Subcutaneous abdominal adipose tissue (tissue), 5 donors: ENCODE results near the gene HAUS1.

Experiments
- H3K27ac ChIP-seq: one replicate; pipeline ENCODE4 v1.7.0; 2013; ENCODE audit warnings: low read depth, mild to moderate bottlenecking, inconsistent platforms, low read length, moderate library complexity
- H3K27me3 ChIP-seq, 5 donors: one replicate each; pipeline ENCODE4 v1.7.0; 2013; ENCODE audit warnings: low read length in 5 of 5, inconsistent platforms in 1 of 5; ENCODE audit not compliant: control insufficient read depth in 5 of 5, insufficient read depth in 4 of 5
- H3K36me3 ChIP-seq, 5 donors: one replicate each; pipeline ENCODE4 v1.7.0; 2013; ENCODE audit warnings: low read length in 5 of 5; ENCODE audit not compliant: control insufficient read depth in 5 of 5, insufficient read depth in 5 of 5
- H3K4me1 ChIP-seq, 5 donors: one replicate each; pipeline ENCODE4 v1.7.0; 2013; ENCODE audit warnings: low read length in 5 of 5, mild to moderate bottlenecking in 3 of 5, moderate library complexity in 1 of 5; ENCODE audit not compliant: control insufficient read depth in 5 of 5, insufficient read depth in 5 of 5
- H3K4me3 ChIP-seq, 5 donors: one replicate each; pipeline ENCODE4 v1.7.0; 2013; ENCODE audit warnings: low read length in 5 of 5, low read depth in 1 of 5
- H3K9ac ChIP-seq, 5 donors: one replicate each; pipeline ENCODE4 v1.7.0; 2013; ENCODE audit warnings: low read length in 5 of 5, mild to moderate bottlenecking in 4 of 5, moderate library complexity in 3 of 5
- H3K9me3 ChIP-seq, 5 donors: one replicate each; pipeline ENCODE4 v1.7.0; 2013; ENCODE audit warnings: low read length in 5 of 5; ENCODE audit not compliant: control insufficient read depth in 5 of 5
- donor health status: healthy.
- donor health status: healthy.
- donor health status: healthy.
- donor health status: healthy.
- donor health status: healthy.

HAUS1 gene

GRCh38 chr18:46176001-46176400 lies 71.8 kb downstream of the HAUS1 start:
- no peaks in the 10 kb centered on the region for H3K36me3 ChIP-seq
- H3K9ac ChIP-seq = peak overlapping the region in 1 of 5 donors; percentile 11
- H3K27me3 ChIP-seq = no peaks in the 10 kb centered on the region
- H3K4me3 ChIP-seq = no peak overlapping the region
- peaks cover 3 to 28% (median 21%) of the 10 kb centered on the region in 5 donors for H3K4me1 ChIP-seq
- no peaks in the 10 kb centered on the region for H3K9me3 ChIP-seq
- H3K27ac ChIP-seq = no peak overlapping the region
